ENCODE measurements around the gene PMEPA1. TPM values are rescaled to one million over a fixed set of nuclear protein-coding genes. Genes with fewer than 3 reads are reported as not detected.

The PMEPA1 gene
- total and polyA plus RNA-seq, 10 of the 15 experiments (the other 5 are each of a cell fraction or from before 2014, with no cell fraction given), result 0.02 to 0.10 (median 0.04) TPM; not detected in 3

- FAIRE-seq, result no peak
- Histone ChIP-seq H3K9me3 (replicated peaks; ENCODE audit: control insufficient read depth, insufficient read depth, low read length) (no peaks in the 10 kb centered on the region), H4K20me1 (ENCODE audit: control insufficient read depth, insufficient read depth) (peaks cover 2% of the 10 kb centered on the region; the same call in 1 of the 2 replicates), H3K27me3 (replicated peaks in 1 of 2; ENCODE audit: control insufficient read depth in 2 of 2, insufficient read depth in 2 of 2, low read length in 1 of 2) (peaks cover 2 to 5% of the 10 kb centered on the region in 2 experiments; a peak in 3 of 4 replicates), H3K4me3 (no peak overlapping the region), H3K79me2 (ENCODE audit: control insufficient read depth, insufficient read depth, low read length) (no peaks in the 10 kb centered on the region), H2AFZ (ENCODE audit: control insufficient read depth, low read depth, low read length) (no peak overlapping the region), H3K4me2 (ENCODE audit: control insufficient read depth, insufficient read depth) (no peak overlapping the region), H3K27ac (ENCODE audit: control insufficient read depth, insufficient read depth) (no peak overlapping the region), H3K4me1 (ENCODE audit: control insufficient read depth, insufficient read depth, low read length) (no peaks in the 10 kb centered on the region; the same call in 1 of the 2 replicates), H3K9ac (ENCODE audit: control insufficient read depth, insufficient read depth, low read length) (no peak overlapping the region), H3K36me3 (ENCODE audit: control insufficient read depth in 2 of 2, insufficient read depth in 2 of 2, low read length in 1 of 2) (no peaks in the 10 kb centered on the region)
- in situ Hi-C loops (cut with MboI), result no loop called here
- ChIA-PET POLR2A (no interaction called here), RAD21 (ENCODE audit: unreplicated experiment) (no interaction called here), SMC1A (ENCODE audit: uncharacterized antibody, unreplicated experiment) (no interaction called here), CTCF (interaction anchor here (0.6 kb wide), 1 partner anchor 52 kb away, joined by 3 read pairs; no protein-coding TSS in a partner anchor)
- intact Hi-C loops (cut with micrococcal nuclease; ENCODE audit: unreplicated experiment), result no loop called here
- TF ChIP-seq TARDBP (IDR thresholded peaks at IDR 0.05; ENCODE audit: borderline replicate concordance) (no peak), NFYA (IDR thresholded peaks at IDR 0.05; ENCODE audit: borderline replicate concordance, low read depth, low read length) (no peak), ATF2 (IDR thresholded peaks at IDR 0.05; ENCODE audit: low read length) (no peak), SPI1 (IDR thresholded peaks at IDR 0.05; ENCODE audit: borderline replicate concordance, insufficient read depth, low read depth, low read length) (no peak), CEBPZ (IDR thresholded peaks at IDR 0.05; ENCODE audit: low read depth, low read length) (no peak), LARP7 (IDR thresholded peaks at IDR 0.05) (no peak), MLLT1 (IDR thresholded peaks at IDR 0.05) (no peak), HSF1 (IDR thresholded peaks at IDR 0.05; ENCODE audit: low read depth, low read length) (no peak)
- WGBS (ENCODE audit: insufficient coverage, insufficient replicate concordance, low lambda C conversion rate, missing lambda C conversion rate), result 54% methylated on average over 11 of the region's 11 CpGs
- no peak for ATAC-seq
- no peak for DNase-seq (ENCODE audit: low read depth, low spot score)
- BruUV-seq (replicated peaks), result no TSS peak
Observed at GRCh38 chr20:57717797-57718196, 8.0 kb upstream of the PMEPA1 start.
